HFF-Myc (cell line): Measurements from ENCODE around the gene RBSN.

Experiments
- DNase-seq: peaks from one replicate; pipeline ENCODE4 v3.0.0-alpha.2; 2011; ENCODE audit warnings: low read depth; ENCODE audit errors: extremely low read depth
- H3K4me3 ChIP-seq: replicated peaks from 2 replicates; pipeline ENCODE4 v1.5.1; 2011; ENCODE audit warnings: low read depth, mild to moderate bottlenecking, control low read depth, low read length
- TF ChIP-seq, protein P1 (sequence below): IDR thresholded peaks from 2 replicates; pipeline ENCODE4 v1.5.1; 2012; ENCODE audit warnings: mild to moderate bottlenecking, low read depth, low read length, control low read depth; ENCODE audit errors: missing control alignments

RBSN gene

DNA sequence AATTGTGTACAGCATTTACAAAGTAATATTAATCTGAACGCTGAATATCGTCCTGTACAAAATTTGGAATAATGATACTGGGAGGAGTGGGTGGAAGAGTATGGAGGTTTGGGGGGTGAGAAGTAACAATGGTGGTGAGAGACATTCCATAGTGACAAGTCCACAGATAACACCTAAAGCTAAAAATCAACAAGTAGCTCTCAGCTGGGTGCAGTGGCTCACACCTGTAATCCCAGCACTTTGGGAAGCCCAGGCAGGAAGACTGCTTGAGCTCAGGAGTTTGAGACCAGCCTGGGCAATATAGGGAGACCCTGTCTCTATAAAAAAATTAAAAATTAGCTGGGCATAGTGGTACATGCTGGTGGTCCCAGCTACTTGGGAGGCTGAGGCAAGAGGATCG lies 38.9 kb downstream of the RBSN start:
- DNase-seq: no peak
- TF ChIP-seq, protein P1, sequence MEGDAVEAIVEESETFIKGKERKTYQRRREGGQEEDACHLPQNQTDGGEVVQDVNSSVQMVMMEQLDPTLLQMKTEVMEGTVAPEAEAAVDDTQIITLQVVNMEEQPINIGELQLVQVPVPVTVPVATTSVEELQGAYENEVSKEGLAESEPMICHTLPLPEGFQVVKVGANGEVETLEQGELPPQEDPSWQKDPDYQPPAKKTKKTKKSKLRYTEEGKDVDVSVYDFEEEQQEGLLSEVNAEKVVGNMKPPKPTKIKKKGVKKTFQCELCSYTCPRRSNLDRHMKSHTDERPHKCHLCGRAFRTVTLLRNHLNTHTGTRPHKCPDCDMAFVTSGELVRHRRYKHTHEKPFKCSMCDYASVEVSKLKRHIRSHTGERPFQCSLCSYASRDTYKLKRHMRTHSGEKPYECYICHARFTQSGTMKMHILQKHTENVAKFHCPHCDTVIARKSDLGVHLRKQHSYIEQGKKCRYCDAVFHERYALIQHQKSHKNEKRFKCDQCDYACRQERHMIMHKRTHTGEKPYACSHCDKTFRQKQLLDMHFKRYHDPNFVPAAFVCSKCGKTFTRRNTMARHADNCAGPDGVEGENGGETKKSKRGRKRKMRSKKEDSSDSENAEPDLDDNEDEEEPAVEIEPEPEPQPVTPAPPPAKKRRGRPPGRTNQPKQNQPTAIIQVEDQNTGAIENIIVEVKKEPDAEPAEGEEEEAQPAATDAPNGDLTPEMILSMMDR: no peak
- H3K4me3 ChIP-seq: no peak overlapping the region

- DNase-seq: no peak
- TF ChIP-seq, protein P1: no peak
- no peak overlapping the region for H3K4me3 ChIP-seq
These were observed 42.1 kb downstream of the RBSN start for GRCh38 chr3:15056676-15057404.

GRCh38 chr3:15055019-15055557 lies 43.9 kb downstream of the RBSN start:
- TF ChIP-seq, protein P1: no peak
- DNase-seq: no peak
- no peak overlapping the region for H3K4me3 ChIP-seq

- H3K4me3 ChIP-seq: no peak overlapping the region
- no peak for DNase-seq
- TF ChIP-seq, protein P1: no peak
These were observed 45.4 kb downstream of the RBSN start for GRCh38 chr3:15053541-15053940.

DNA sequence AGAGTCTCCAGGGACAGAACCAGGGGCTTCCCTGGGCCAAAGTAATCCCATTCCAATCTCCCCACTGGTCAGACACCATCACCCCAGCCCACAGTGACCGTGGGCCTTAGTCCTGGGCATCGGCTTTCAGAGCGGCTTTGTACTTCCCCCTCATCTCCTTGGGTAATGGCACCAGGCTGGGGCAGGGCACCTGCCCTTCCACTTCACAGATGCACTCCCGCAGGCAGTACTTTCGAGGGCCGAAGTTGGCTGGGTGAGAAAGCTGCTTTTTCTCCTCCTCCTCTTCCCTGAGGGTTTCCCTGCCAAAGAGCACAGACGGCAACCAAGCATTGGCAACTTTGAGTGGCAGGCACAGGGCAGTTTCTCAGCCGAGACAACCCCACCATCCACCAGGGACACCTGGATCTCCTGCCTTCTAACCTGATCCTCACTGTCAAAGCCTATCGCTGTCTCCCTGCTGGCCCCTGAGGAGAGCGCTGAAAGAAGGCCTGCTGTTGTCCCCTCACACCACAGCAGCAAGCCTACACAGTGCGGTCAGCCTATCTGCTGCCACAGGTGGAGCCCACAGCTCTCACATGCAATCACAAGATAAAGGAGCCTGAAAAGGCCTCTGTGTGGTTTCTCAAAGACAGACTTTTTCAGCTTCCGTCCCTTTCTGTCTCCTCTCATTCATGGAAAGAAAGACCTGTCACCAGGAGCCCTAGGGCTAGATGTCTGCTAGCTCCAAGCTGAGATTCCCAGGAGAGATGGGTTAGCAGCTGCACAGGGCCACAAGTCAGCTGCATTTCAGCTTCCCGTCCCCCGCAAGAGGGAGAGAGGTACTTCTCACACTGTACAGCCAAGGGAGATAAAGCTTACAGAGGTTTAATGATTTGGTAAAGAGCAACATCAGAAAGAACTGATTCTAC lies 46.4 kb downstream of the RBSN start:
- TF ChIP-seq, protein P1: no peak
- H3K4me3 ChIP-seq: no peak overlapping the region
- DNase-seq: no peak

GRCh38 chr3:15051531-15051930 lies 47.4 kb downstream of the RBSN start:
- no peak overlapping the region for H3K4me3 ChIP-seq
- no peak for DNase-seq
- TF ChIP-seq, protein P1: peak; percentile 75
